Testis (tissue), 3 donors: Measurements from ENCODE around the gene NUAK1. TPM values are rescaled to one million over a fixed set of nuclear protein-coding genes. Genes with fewer than 3 reads are reported as not detected.

Experiments
- DNase-seq: peaks from one replicate; pipeline ENCODE4 v3.0.0-alpha.2; 2019
- H3K27ac ChIP-seq, 2 donors: fragments of 200-600 bp; sonication (generic); one replicate each; pipeline ENCODE4 v1.5.1; 2019
- H3K27me3 ChIP-seq: fragments of 200-600 bp; sonication (generic); one replicate; pipeline ENCODE4 v1.5.1; 2019
- H3K36me3 ChIP-seq: fragments of 200-600 bp; sonication (generic); one replicate; pipeline ENCODE4 v1.5.1; 2017; ENCODE audit warnings: low read depth; ENCODE audit errors: missing control alignments
- H3K4me1 ChIP-seq: fragments of 200-600 bp; sonication (generic); one replicate; pipeline ENCODE4 v1.5.1; 2019
- H3K4me3 ChIP-seq, 2 donors: fragments of 200-600 bp; sonication (generic); one replicate each; pipeline ENCODE4 v1.5.1; 2017 to 2019
- H3K9me3 ChIP-seq: fragments of 200-600 bp; sonication (generic); one replicate; pipeline ENCODE4 v1.5.1; 2017
- CTCF ChIP-seq, 3 experiments: fragments of 450-650 bp in 2 of 3; fragments of 200-600 bp in 1 of 3; sonication (generic) in 1 of 3; IDR thresholded peaks; one replicate each; pipeline ENCODE4 v1.5.1; 2016 to 2019; ENCODE audit warnings: antibody characterized with exemption in 3 of 3, mild to moderate bottlenecking in 2 of 3, moderate library complexity in 1 of 3
- POLR2A ChIP-seq: fragments of 450-650 bp; IDR thresholded peaks from one replicate; pipeline ENCODE4 v1.6.1; 2017; ENCODE audit warnings: antibody characterized with exemption, mild to moderate bottlenecking, moderate library complexity
- WGBS, 2 donors: methylation state at CpG; one replicate each; pipeline ENCODE4 v1.1.5; 2018; 5-methylcytosine and 5-hydroxymethylcytosine counted together
- intact Hi-C: fragments of 100-400 bp; cut with DNase I; formaldehyde crosslinking; loops from one replicate; pipeline ENCODE4 v1.15.1; 2023; ENCODE audit warnings: low total_unique reads
- polyA plus RNA-seq: library from polyadenylated mRNA; stranded (reverse); fragments of 350-450 nt; fragmentation: Illumina TruSeq; extraction: RNeasy Lipid Tissue Mini Kit (QIAGEN cat#74804); gene quantifications from one replicate; pipeline ENCODE4 v1.2.3, GENCODE V29; 2014; ENCODE audit warnings: low read depth, low replicate concordance; ENCODE audit not compliant: insufficient read depth
- total RNA-seq, 2 donors: library from RNA; depleted of rRNA; stranded (reverse); fragments of >200 nt; gene quantifications; one replicate each; pipeline ENCODE4 v1.2.3, GENCODE V29; 2016

Gene NUAK1
- total and polyA plus RNA-seq, 3 donors from 2014 or later, result 6.6 to 9.1 (median 8.2) TPM

GRCh38 chr12:106082216-106083175 lies 56.3 kb downstream of the NUAK1 start:
- TF ChIP-seq CTCF (IDR thresholded peaks at IDR 0.05) (no peak), POLR2A (no peak)
- H3K4me3 ChIP-seq, result no peak overlapping the region
- no peak overlapping the region for H3K27ac ChIP-seq
- intact Hi-C loops, result no loop called here
- no peaks in the 10 kb centered on the region for H3K36me3 ChIP-seq
- no peaks in the 10 kb centered on the region for H3K27me3 ChIP-seq
- WGBS, 2 donors, result 92 to 94% methylated on average over 15 of the region's 15 CpGs
- H3K4me1 ChIP-seq, result peaks cover 7% of the 10 kb centered on the region
- H3K9me3 ChIP-seq, result no peaks in the 10 kb centered on the region
- DNase-seq, result no peak

- intact Hi-C loops, result no loop called here
- no peaks in the 10 kb centered on the region for H3K36me3 ChIP-seq
- H3K27ac ChIP-seq, result no peak overlapping the region
- H3K4me3 ChIP-seq, result no peak overlapping the region
- H3K4me1 ChIP-seq, result peaks cover 7% of the 10 kb centered on the region
- H3K9me3 ChIP-seq, result no peaks in the 10 kb centered on the region
- TF ChIP-seq CTCF (IDR thresholded peaks at IDR 0.05) (no peak), POLR2A (no peak)
- no peak for DNase-seq
- H3K27me3 ChIP-seq, result no peaks in the 10 kb centered on the region
These were observed 57.1 kb downstream of the NUAK1 start for GRCh38 chr12:106081606-106082005.

GRCh38 chr12:106080791-106081170 lies 58.0 kb downstream of the NUAK1 start:
- Histone ChIP-seq H3K36me3 (no peaks in the 10 kb centered on the region), H3K4me3 (no peak overlapping the region), H3K27me3 (no peaks in the 10 kb centered on the region), H3K4me1 (peaks cover 7% of the 10 kb centered on the region), H3K27ac (peak overlapping the region in 1 of 2 donors; percentile 18), H3K9me3 (no peaks in the 10 kb centered on the region)
- intact Hi-C loops, result no loop called here
- DNase-seq, result no peak
- 83 to 96% methylated on average over 3 to 5 of the region's 5 CpGs for WGBS, 2 donors
- TF ChIP-seq CTCF (IDR thresholded peaks at IDR 0.05), result no peak
- no peak for TF ChIP-seq POLR2A

- no peaks in the 10 kb centered on the region for H3K9me3 ChIP-seq
- TF ChIP-seq POLR2A (no peak), CTCF (IDR thresholded peaks at IDR 0.05) (no peak)
- peak; percentile 38 for DNase-seq
- WGBS, 2 donors, result 40 to 53% methylated on average over 9 of the region's 9 CpGs
- peaks cover 7% of the 10 kb centered on the region for H3K4me1 ChIP-seq
- H3K36me3 ChIP-seq, result no peaks in the 10 kb centered on the region
- no peak overlapping the region for H3K4me3 ChIP-seq
- peak overlapping the region in 1 of 2 donors; percentile 26 for H3K27ac ChIP-seq
- no peaks in the 10 kb centered on the region for H3K27me3 ChIP-seq
- intact Hi-C loops, result no loop called here
These were observed 58.5 kb downstream of the NUAK1 start for GRCh38 chr12:106080041-106080790.
